IMR-90 (cell line): Measurements from ENCODE around the gene ELFN2.

Experiments used
- MAFK ChIP-seq: IDR thresholded peaks from 2 replicates; pipeline ENCODE4 v1.6.1; 2012; ENCODE audit warnings: low read depth, low read length, improper control_type of control experiment
- SMC3 ChIP-seq: fragments of 150-350 bp; IDR thresholded peaks from 2 replicates; pipeline ENCODE4 v1.6.1; 2016; ENCODE audit warnings: low read depth, mild to moderate bottlenecking, antibody characterized with exemption, low read length, moderate library complexity
- TF ChIP-seq, protein P1 (sequence below): conservative IDR thresholded peaks from 2 replicates; pipeline ENCODE4 v1.5.1; 2012; ENCODE audit warnings: mild to moderate bottlenecking, low read depth, low read length, improper control_type of control experiment

GRCh38 chr22:37330200-37331033 is 96.9 kb downstream of the ELFN2 start:
- TF ChIP-seq MAFK (no peak), SMC3 (no peak)
- TF ChIP-seq, protein P1, sequence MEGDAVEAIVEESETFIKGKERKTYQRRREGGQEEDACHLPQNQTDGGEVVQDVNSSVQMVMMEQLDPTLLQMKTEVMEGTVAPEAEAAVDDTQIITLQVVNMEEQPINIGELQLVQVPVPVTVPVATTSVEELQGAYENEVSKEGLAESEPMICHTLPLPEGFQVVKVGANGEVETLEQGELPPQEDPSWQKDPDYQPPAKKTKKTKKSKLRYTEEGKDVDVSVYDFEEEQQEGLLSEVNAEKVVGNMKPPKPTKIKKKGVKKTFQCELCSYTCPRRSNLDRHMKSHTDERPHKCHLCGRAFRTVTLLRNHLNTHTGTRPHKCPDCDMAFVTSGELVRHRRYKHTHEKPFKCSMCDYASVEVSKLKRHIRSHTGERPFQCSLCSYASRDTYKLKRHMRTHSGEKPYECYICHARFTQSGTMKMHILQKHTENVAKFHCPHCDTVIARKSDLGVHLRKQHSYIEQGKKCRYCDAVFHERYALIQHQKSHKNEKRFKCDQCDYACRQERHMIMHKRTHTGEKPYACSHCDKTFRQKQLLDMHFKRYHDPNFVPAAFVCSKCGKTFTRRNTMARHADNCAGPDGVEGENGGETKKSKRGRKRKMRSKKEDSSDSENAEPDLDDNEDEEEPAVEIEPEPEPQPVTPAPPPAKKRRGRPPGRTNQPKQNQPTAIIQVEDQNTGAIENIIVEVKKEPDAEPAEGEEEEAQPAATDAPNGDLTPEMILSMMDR, result peak; percentile 33
